HL-60 (cell line): ENCODE data around the gene LEKR1.

ENCODE experiments used
- POLR2AphosphoS5 ChIP-seq: IDR thresholded peaks from 2 replicates; pipeline ENCODE4 v1.6.1; 2012; ENCODE audit warnings: low read depth
- TF ChIP-seq, protein P1 (sequence below): IDR thresholded peaks from one replicate; pipeline ENCODE4 v1.5.1; 2011; ENCODE audit warnings: low read length, control low read depth, inconsistent platforms; ENCODE audit not compliant: insufficient read depth

DNA sequence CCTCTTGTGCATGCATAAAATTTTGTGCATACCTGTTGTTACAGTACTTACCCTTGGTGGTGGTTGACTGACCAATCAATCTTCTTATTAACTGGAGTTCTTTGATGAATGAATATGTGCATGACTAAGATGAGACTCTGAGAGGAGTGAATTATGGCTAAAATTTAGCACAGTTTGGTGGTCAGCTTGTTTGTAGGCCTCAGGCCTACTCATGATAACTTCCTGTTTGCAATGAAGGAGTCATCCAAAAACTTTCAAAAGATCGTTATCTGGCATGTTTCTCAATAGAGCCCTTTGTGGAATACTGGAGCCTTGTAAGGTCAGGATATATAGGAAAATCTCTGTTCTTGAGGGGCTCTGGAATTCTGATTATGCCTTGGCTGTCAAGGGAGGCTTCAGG, 66.5 kb downstream of the LEKR1 start:
- TF ChIP-seq, protein P1, sequence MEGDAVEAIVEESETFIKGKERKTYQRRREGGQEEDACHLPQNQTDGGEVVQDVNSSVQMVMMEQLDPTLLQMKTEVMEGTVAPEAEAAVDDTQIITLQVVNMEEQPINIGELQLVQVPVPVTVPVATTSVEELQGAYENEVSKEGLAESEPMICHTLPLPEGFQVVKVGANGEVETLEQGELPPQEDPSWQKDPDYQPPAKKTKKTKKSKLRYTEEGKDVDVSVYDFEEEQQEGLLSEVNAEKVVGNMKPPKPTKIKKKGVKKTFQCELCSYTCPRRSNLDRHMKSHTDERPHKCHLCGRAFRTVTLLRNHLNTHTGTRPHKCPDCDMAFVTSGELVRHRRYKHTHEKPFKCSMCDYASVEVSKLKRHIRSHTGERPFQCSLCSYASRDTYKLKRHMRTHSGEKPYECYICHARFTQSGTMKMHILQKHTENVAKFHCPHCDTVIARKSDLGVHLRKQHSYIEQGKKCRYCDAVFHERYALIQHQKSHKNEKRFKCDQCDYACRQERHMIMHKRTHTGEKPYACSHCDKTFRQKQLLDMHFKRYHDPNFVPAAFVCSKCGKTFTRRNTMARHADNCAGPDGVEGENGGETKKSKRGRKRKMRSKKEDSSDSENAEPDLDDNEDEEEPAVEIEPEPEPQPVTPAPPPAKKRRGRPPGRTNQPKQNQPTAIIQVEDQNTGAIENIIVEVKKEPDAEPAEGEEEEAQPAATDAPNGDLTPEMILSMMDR, result no peak
- TF ChIP-seq POLR2AphosphoS5, result no peak
